NCI-H460 (cell line): ENCODE results near the gene SYT11. TPM values are rescaled to one million over a fixed set of nuclear protein-coding genes. Genes with fewer than 3 reads are reported as not detected.
A peak's percentile ranks its signal among the peaks of the same experiment; 100 is the strongest.
"Not testable (repeated sequence)": the region's sequence is repeated elsewhere in the genome, so short reads cannot be mapped to it uniquely, and the experiment has no call there.

Source experiments
- DNase-seq: peaks from one replicate; pipeline ENCODE4 v3.0.0-alpha.2; 2016; ENCODE audit warnings: low read depth; ENCODE audit errors: extremely low read depth
- total RNA-seq: library from RNA; depleted of rRNA; stranded (reverse); fragments of >200 nt; shearing (Covaris generic); gene quantifications from 2 replicates; pipeline ENCODE4 v1.2.3, GENCODE V29; 2014

SYT11 gene
- total RNA-seq, 1 experiment from 2014 or later = 0.37 TPM

DNA sequence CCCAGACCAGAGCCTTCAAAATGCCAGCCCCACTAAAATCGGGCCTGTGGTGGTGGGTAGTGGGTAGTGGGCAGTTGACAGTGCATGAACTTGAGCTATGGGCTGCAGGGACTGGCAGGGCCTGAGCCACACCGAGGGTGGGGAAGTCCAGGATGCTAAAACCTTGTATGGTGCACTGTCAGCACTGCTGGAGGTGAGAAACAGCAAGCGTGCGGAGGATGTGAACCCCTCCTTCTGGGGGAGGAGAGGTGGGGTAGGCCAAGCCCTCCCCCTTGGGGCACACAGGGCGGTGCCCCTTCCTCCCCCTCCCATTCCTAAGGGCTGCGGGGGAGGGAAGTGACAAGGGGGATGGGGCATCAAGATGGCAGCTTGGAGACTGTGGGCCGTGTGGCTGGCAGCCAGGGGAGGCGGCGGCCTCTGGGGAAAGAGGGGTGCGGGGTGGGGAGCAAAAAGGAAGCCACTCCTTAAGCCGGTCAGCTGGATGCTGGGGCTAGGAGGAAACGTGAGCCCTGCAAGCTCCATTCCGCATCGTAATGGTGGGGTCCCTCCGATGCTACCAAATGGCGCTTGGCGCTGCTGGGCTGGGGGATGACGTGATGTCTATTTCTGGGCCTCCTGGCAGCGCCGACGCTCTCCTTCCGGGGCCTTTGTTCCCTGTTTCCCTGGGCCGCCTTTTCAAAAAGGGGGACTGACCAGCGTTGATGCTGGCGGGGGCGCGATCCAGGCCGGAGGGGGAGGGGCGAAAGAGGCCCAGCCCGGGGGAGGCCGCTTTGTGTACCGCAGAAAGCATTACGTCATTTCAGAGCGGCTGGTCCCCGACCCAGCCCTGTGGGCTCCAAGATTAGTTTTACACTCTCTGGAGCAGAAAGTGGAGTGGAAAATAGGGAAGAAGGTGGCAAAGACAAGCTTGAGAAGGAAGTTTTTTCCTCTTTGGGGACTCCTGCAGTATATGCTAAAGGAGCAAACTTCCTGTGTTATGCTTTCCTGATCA is 809 bp downstream of the SYT11 start:
- no peak for DNase-seq

DNA sequence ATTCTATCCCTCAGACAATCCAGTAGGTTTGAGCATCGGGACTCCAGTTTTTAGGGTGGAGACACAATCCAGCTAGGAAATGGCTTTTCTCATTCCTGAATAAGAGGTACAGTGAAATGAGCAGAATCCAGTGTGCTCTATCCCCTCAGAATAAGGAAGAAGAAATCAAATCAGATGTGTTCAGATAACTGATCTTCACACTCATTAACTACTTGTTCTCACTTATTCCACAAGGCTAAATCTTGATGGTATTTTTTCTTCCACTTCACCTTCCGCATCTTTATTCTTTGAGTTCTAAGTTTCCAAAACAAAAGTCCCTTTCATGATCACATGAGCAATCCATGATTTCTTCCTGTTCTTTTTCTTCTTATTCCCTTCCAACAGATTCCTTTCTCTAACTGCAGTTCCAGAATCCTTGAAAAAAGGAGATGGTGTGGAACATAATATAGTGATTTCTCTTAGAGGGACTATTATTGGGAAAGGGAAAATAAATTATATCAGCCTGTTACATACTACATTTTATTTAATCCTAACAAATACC is 1.7 kb downstream of the SYT11 start:
- DNase-seq = no peak

DNA sequence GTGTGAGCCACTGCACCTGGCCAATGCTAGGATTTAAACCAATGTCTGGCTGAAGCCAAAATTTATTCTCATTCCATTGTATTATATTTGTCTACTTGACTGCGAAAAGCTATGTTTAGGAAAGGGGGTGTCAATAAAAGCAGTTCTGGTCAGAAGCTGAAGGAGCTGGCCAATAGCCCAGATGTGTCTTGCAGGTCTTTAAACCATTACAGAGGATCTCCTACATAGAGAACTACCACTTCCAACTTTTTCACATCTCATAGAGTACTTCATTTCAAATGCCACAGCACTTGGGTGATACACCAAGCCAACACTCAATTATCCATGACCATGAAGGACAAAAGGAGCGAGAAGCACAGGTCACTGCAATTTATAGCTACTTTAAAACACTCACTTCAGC is 2.5 kb downstream of the SYT11 start:
- no peak for DNase-seq

DNA sequence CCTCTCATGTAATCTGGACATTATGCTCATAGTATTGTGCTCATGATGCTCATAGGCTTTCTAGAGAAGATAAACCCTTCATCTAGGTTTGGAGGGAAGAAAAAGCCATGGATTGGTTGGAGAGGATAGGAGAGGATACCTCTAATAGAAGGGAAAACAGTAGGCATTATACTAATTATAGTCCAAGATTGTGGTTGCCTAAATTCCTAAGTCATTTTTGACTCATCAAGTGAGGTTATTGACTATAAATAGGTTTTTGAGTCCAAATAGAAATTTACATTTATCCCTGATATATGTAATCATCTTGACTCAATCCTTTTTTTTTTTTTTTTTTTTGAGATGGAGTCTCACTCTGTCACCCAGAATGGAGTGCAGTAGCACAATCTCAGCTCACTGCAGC is 5.0 kb downstream of the SYT11 start:
- DNase-seq = no peak

DNA sequence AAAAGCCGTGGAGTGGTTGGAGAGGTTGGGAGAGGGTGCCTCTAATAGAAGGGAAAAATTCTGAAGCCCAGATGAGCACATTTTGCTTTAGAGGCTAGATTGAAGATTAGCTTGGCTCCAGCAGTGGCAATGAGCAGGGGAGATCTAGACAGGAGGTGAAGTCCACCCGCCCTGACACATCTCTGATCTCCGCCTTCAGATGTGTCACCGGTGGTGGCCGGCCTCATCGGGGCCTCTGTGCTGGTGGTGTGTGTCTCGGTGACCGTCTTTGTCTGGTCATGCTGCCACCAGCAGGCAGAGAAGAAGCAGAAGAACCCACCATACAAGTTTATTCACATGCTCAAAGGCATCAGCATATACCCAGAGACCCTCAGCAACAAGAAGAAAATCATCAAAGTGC is 8.4 kb downstream of the SYT11 start:
- DNase-seq = no peak

DNA sequence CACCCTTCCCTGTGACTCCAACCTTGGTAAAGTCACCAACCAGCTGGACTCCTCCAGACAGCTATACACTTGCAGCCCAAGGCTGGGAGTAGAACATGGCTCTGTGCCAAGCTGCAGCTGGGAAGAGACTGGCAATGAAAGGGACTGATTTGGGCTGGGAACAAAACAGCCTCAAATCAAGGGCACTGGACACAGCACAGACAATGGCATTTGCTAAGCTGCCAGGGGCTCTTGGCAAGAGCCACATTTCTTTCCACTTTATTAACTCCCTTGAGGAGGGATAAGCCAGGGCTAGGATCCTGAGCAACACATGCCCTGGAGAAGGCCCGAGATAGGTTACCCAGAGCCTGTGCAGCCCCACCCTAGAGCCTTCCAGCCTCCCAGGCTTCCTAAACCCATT is 12.0 kb downstream of the SYT11 start:
- DNase-seq = no peak

DNA sequence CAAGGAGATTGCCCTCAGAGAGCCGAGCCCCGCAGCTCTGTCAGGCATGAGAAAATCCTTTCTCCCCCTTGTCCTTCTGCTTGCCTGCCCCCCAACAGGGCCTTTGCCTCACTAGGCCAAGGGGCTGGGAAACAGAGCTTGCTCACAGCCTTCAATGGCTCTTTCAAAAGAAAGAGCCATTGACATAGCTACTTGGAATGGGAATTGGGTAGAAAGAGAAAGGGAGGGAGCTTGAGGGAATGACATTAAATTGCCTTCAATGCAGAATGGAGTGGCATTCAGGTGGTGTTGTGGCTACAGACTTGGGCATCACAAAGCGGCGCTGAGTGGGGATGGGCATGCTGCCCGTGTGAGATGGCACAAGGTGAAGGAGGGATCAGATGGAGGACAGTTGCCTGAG is 13.2 kb downstream of the SYT11 start:
- no peak for DNase-seq

DNA sequence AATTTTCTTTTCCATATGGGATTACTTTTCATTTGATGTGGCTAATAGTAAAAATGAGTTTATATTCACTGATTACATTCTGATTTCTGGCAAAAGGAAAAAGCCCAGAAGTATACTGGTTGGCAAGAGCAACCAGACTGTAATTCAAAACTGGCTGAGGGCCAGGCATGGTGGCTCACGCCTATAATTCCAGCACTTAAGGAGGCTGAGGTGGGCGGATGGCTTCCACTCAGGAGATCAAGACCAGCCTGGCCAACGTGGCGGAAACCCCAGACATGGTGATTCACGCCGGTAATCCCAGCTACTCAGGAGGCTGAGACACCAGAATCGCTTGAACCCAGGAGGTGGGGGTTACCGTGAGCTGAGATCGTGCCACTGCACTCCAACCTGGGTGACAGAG is 14.5 kb downstream of the SYT11 start:
- DNase-seq = no peak

DNA sequence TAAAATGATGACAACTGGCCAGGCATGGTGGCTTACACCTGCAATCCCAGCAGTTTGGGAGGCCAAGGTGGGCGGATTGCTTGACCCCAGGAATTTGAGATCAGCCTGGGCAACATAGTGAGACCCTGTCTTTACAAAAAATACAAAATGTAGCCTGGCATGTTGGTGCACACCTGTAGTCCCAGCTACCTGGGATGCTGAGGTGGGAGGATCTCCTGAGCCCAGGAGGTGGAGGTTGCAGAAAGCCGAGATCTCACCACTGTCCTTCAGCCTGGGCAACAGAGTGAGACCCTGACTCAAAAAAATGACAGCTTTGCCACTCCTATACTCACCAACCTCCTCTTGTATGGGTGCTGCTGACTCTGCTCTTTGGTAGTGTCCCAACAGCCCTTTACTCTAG is 18.6 kb downstream of the SYT11 start:
- no peak for DNase-seq

DNA sequence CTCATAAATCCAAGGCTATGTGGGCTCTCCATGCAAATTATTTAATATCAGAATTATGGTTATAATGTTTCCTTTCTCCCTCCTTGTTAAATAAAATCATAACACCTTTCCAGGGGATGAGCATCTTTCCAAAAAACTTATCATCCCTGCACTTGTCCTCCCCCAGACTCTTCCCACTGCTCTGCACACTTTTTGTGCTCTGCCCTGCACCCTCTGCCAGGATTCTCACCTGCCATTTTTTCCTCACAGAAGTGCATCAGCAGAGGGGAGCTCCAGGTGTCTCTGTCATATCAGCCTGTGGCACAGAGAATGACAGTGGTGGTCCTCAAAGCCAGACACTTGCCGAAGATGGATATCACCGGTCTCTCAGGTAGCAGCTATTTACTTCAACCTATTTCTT is 20.9 kb downstream of the SYT11 start:
- DNase-seq = no peak

DNA sequence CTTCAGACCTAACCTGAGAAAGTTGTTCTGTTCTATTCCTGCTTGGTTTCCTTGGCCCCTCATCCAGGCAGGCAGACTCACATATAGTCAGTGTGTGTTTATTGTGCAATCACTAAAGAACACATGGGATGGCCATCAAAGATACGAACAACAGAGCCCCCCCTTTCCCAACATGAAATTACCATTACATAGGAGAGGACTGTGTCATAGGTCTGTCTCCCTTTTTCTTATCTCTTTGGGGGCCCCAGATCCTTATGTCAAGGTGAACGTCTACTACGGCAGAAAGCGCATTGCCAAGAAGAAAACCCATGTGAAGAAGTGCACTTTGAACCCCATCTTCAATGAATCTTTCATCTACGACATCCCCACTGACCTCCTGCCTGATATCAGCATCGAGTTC is 21.6 kb downstream of the SYT11 start:
- no peak for DNase-seq

DNA sequence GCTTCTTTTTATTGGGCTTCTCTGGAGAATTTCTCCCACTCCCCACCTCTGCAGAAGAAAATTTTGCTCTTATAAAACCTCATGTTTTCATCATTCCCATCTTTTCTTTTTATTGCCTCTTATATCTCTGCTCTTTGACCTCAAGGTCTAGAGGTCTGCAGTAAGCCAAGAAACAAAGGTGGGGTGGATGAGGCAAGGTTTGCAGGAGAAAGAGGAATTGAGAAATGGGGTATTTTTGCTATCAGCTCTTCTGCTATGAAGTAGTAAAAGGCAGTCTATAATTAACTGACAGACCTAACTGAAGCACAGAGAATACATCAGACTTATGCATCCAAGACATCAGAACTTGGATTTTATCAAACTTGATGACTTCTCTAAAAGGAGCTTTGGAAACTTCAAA is 22.9 kb downstream of the SYT11 start:
- no peak for DNase-seq

DNA sequence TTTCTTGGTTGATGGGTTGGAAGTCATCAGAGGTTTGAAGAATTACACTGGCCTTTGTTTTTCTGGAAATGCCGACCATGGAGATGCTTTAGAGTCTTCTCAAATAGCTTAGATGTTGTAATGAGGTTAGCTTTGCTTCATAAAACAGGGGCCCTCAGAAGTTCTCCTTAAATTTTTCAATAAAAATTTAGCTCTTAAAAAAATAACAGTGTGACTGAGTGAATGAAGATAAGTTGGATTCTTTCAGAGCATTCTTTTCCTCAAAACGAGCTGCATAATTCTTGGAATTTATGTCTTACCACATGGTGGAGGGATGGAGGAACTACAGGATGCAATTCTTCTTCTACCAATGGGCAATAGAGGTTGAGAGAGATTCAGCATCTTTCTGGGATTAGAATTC is 23.4 kb downstream of the SYT11 start:
- no peak for DNase-seq

DNA sequence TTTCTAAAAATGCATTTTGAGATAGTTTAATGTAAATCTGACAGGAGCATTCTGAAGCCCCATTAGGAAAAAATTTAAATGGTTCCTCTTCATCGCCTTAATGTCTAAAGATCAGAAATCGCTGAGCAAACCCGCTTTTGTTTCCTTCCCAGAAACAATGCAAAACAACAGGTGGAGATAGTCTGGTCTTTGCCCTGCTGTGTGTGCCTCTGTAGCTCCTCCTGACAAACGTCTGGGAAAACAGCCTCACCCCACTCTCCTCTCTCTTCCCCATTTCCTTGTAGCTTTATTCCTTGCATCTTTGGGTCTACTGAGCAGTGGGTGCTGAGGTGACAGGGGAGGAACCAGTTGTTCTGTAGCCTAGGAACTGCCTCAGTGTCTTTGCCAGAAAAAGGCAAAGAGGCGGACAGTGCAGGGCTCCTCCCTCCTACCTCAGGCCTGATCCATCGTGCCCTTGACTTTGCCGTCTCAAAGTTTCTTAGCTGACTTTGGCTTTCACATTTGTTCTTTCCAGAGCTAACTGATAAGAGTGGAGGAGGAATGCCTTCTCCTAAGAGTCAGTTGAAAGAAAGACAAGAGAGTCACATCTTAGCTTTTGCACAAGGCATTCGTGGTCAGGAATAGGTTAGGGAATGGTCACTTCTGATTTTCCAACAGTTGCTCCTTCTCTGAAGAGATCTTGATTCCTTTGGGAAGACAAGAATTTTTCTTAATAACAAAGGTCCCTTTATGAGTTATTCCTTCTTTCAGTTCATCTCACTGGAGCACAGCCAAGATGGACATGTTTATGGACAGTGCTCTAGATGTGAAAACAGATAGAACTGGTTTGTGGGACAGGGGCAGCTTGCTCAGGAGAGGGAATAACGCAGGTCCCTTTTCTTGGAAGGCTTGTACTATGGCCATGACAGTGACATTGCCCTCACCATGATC is 24.9 kb downstream of the SYT11 start:
- no peak for DNase-seq

DNA sequence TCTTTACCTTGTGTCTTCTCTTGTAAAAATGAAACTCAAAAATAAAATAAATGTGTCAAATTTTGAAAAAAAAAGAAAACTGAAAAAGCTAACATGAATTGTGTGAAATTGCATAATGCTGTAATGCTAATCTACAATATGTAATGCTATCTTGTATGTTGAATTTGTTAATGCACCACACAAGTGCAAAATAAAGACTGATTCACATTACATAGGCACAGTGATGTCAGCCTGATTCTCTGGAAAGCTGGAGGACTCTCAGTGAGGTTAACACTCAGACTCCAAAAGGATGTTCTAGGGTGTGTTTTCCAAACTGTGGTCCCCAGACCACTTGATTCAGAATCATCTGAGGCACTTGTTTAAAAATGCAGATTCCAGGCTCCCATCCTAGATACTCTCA is 25.6 kb downstream of the SYT11 start:
- no peak for DNase-seq

DNA sequence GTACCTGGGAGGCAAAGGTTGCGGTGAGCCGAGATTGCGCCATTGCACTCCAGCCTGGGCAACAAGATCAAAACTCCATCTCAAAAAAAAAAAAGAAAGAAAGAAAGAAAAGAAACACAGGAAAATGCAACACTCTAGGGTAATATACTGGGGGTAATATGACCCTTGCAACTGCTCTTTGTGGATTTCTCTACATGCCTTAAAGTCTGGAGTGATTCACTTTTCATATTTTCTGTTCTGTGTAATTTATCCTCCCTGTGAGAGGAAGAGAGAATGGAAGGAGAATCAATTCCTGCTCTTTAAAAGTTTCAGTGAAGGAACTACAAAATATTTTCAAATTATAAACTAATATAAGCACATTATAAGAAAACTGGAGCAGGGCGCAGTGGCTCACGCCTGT is 29.1 kb downstream of the SYT11 start:
- DNase-seq = no peak

DNA sequence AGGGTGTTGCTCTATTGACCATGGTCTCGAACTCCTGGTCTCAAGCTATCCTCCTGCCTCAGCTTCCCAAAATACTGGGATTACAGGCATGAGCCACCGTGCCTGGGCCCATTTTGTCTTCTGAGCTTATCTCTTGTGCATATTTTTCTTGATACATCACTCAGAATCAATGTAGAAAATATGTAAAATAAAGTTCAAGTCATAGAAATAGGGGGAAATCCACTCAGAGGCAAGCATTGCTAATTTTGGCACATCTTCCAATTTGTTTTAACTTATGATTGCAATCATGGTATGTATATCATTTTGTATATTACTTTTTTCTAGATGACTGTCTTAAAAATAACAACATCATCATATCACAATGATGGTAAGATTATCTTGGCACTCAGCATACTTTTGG is 30.2 kb downstream of the SYT11 start:
- DNase-seq = no peak

DNA sequence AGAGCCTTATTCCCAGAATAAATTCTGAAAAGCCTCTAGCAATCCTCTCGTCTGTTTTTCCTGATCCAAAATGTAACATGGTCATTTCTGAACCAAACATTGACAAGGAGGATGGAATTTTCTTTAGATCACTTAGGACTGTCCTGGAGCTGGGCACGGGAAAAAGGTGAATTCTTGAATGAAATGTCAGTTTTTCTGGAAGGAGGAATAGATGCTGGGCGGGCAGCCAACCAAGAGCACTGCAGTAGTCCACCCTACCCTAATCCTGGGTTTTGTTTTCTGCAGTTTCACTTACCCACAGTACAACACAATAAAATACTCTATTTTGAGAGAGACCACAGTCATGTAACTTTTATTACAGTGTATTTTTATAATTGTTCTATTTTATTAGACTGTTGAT is 30.9 kb downstream of the SYT11 start:
- DNase-seq = no peak

DNA sequence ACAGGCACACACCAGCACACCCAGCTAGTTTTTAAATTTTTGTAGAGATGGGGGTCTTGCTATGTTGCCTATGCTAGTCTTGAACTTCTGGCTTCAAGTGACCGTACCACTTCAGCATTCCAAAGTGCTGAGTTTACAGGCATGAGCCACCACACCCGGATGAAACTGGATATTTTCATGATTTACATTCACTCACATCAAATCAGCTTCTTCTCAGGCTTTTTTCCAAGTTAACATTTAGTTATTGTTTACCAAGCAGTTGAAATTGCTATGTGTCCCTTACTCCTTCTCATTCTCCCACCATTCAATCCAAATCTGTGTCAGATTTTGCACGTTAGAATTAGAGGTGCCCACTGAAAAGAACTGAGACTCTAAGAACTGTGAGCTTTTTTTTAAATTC is 33.4 kb downstream of the SYT11 start:
- peak; percentile 49 for DNase-seq

DNA sequence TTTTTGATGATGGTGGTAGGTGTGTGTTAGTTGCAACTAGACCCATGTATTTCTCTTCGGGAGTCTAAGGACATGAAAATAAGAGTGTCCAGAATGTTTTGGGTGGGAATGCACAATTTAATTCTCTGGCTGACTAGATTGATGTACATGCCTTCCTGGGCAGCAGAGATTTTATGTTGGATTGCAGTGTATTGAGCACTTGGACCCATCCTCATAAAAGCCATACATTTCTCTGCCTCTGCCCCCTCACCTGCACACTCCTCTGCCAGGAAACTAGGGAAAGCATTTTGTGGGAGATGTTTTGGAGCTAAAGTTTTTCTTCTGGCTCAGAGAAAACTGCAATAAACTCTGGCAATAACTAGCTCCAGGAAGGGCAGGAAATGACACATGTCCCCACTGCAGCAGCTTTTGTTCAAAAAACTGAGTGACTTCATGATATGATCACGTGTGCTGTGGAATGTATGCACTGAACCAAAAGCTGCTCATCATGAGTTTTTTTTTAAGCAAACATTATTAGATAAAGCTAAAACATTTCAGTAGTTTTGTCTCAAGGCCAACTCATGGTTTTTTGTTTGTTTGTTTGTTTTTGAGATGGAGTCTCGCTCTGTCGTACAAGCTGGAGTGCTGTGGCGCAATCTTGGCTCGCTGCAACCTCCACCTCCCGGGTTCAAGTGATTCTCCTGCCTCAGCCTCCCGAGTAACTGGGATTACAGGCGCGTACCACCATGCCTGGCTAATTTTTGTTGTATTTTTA is 34.2 kb downstream of the SYT11 start:
- peak; percentile 67 for DNase-seq

DNA sequence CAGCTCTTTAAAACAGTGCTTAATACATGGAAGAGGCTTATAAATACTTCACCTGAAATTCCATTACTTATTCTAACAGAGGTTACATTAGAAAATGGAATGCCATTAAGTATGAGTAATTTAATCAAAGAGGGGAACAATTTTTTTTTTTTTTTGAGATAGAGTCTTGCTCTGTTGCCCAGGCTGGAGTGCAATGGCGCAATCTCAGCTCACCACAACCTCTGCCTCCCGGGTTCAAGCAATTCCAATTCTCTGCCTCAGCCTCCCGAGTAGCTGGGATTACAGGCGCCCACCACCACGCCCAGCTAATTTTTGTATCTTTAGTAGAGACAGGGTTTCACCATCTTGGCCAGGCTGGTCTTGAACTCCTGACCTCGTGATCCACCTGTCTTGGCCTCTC is 36.2 kb downstream of the SYT11 start:
- DNase-seq = not testable (repeated sequence)
